ENCODE data around the gene MELTF.

GRCh38 chr3:197025736-197026480 lies 3.7 kb downstream of the MELTF start:
- TF ChIP-seq EZH2 (IDR thresholded peaks at IDR 0.05): no peak
- TF ChIP-seq POLR2AphosphoS5 (IDR thresholded peaks at IDR 0.05; ENCODE audit: borderline replicate concordance, low read depth, low read length): no peak
- no peak for TF ChIP-seq FOXP2 (optimal IDR thresholded peaks at IDR 0.05; ENCODE audit: control extremely low read depth, extremely low read length, insufficient read depth)
